GM12878 (cell line): Measurements from ENCODE around the gene UVSSA. TPM values are rescaled to one million over a fixed set of nuclear protein-coding genes. Genes with fewer than 3 reads are reported as not detected.

ENCODE experiments used
- ATAC-seq: fragments of 200-7000 bp; cut with Tn5 transposase; 3 replicates; pipeline ENCODE4 v1.9.1; 2020; ENCODE audit warnings: mild to moderate bottlenecking, moderate library complexity
- BruUV-seq: library from RNA; stranded (reverse); fragments of 400-500 nt; replicated peaks from 2 replicates; lab custom pipeline; 2021; lab: Mats Ljungman, UMichigan
- CTCF ChIA-PET: fragments of 300-600 bp; sonication (Branson Sonifier 250); formaldehyde crosslinking; extraction: SDS; loops from one replicate; lab custom pipeline; 2021; ENCODE audit warnings: inconsistent platforms; lab: Yijun Ruan, JAX
- POLR2A ChIA-PET: fragments of 350-600 bp; formaldehyde crosslinking; extraction: SDS; loops from one replicate; lab custom pipeline; 2021; ENCODE audit warnings: inconsistent platforms; lab: Charles Lee
- RAD21 ChIA-PET: fragments of 300-600 bp; sonication (Branson Sonifier 250); formaldehyde crosslinking; loops from one replicate; lab custom pipeline; 2023; ENCODE audit warnings: antibody characterized with exemption; ENCODE audit not compliant: unreplicated experiment; lab: Charles Lee
- SMC1A ChIA-PET: fragments of 300-600 bp; sonication (Branson Sonifier 250); formaldehyde crosslinking; loops from one replicate; lab custom pipeline; 2023; ENCODE audit not compliant: unreplicated experiment, uncharacterized antibody; lab: Charles Lee
- DNase-seq: peaks from one replicate; pipeline ENCODE4 v3.0.0-alpha.2; 2011; ENCODE audit warnings: low read depth, low spot score
- FAIRE-seq: peaks from 3 replicates; lab custom pipeline; 2011; peaks lifted over from hg19 to GRCh38; lab: Jason Lieb, UNC
- H2AFZ ChIP-seq: 2 replicates; pipeline ENCODE4 v1.6.0; 2011; ENCODE audit warnings: low read depth, low read length, control low read depth; ENCODE audit not compliant: control insufficient read depth
- H3K27ac ChIP-seq: 2 replicates; pipeline ENCODE4 v1.5.1; 2011; ENCODE audit warnings: control low read depth; ENCODE audit not compliant: control insufficient read depth, insufficient read depth
- H3K27me3 ChIP-seq, 2 experiments: replicated peaks in 1 of 2; 2 replicates each; pipeline versions ENCODE4 v1.6.0 to v1.6.1; 2011; ENCODE audit warnings: low read length in 1 of 2; ENCODE audit not compliant: control insufficient read depth in 2 of 2, insufficient read depth in 2 of 2
- H3K36me3 ChIP-seq, 2 experiments: 2 replicates each; pipeline ENCODE4 v1.5.1; 2011; ENCODE audit warnings: low read length in 1 of 2; ENCODE audit not compliant: control insufficient read depth in 2 of 2, insufficient read depth in 2 of 2
- H3K4me1 ChIP-seq: 2 replicates; pipeline ENCODE4 v1.6.1; 2011; ENCODE audit warnings: mild to moderate bottlenecking, low read length, moderate library complexity, mixed read lengths; ENCODE audit not compliant: control insufficient read depth, insufficient read depth
- H3K4me2 ChIP-seq: 2 replicates; pipeline ENCODE4 v1.6.0; 2011; ENCODE audit warnings: control low read depth; ENCODE audit not compliant: control insufficient read depth, insufficient read depth
- H3K4me3 ChIP-seq: fragments of 200-600 bp; sonication (generic); 2 replicates; pipeline ENCODE4 v1.5.1; 2016
- H3K79me2 ChIP-seq: 2 replicates; pipeline ENCODE4 v1.6.0; 2011; ENCODE audit warnings: low read length; ENCODE audit not compliant: control insufficient read depth, insufficient read depth
- H3K9ac ChIP-seq: 2 replicates; pipeline ENCODE4 v1.8.0; 2011; ENCODE audit warnings: low read length, control low read depth, mixed read lengths; ENCODE audit not compliant: control insufficient read depth, insufficient read depth
- H3K9me3 ChIP-seq: replicated peaks from 3 replicates; pipeline ENCODE4 v1.5.1; 2011; ENCODE audit warnings: mild to moderate bottlenecking, low read length; ENCODE audit not compliant: control insufficient read depth, insufficient read depth
- H4K20me1 ChIP-seq: 2 replicates; pipeline ENCODE4 v1.6.0; 2011; ENCODE audit not compliant: control insufficient read depth, insufficient read depth
- BACH1 ChIP-seq: fragments of 450-650 bp; IDR thresholded peaks from 2 replicates; pipeline ENCODE4 v1.6.1; 2017; ENCODE audit warnings: mild to moderate bottlenecking, borderline replicate concordance
- CHD1 ChIP-seq: IDR thresholded peaks from 2 replicates; pipeline ENCODE4 v1.6.1; 2012; ENCODE audit warnings: low read depth, low read length, improper control_type of control experiment
- CTCF ChIP-seq, 3 experiments: IDR thresholded peaks in 2 of 3; conservative IDR thresholded peaks in 1 of 3; 2 replicates each; pipeline ENCODE4 v1.5.1; 2011; ENCODE audit warnings: low read depth in 3 of 3, low read length in 3 of 3, mild to moderate bottlenecking in 3 of 3, control low read depth in 2 of 3, moderate library complexity in 2 of 3, inconsistent platforms in 1 of 3, mixed read lengths in 1 of 3; ENCODE audit not compliant: control insufficient read depth in 2 of 3, insufficient read depth in 1 of 3; ENCODE audit errors: extremely low read depth in 1 of 3
- ELK1 ChIP-seq: IDR thresholded peaks from 2 replicates; pipeline ENCODE4 v1.6.1; 2012; ENCODE audit warnings: low read depth, low read length, improper control_type of control experiment
- ETV6 ChIP-seq, 2 experiments: fragments of 450-650 bp in 1 of 2; IDR thresholded peaks in 1 of 2; conservative IDR thresholded peaks in 1 of 2; 2 replicates each; pipeline ENCODE4 v1.6.1; 2014; ENCODE audit warnings: antibody characterized with exemption in 1 of 2, borderline replicate concordance in 1 of 2, low read depth in 1 of 2, mild to moderate bottlenecking in 1 of 2, moderate library complexity in 1 of 2
- FOS ChIP-seq: IDR thresholded peaks from 3 replicates; pipeline ENCODE4 v1.6.1; 2011; ENCODE audit warnings: borderline replicate concordance; ENCODE audit not compliant: insufficient read length; ENCODE audit errors: extremely low read depth
- HCFC1 ChIP-seq: fragments of 150-350 bp; IDR thresholded peaks from 2 replicates; pipeline ENCODE4 v1.6.1; 2014; ENCODE audit warnings: low read length
- IRF4 ChIP-seq: IDR thresholded peaks from 2 replicates; pipeline ENCODE4 v1.6.1; 2011; ENCODE audit warnings: low read depth, low read length
- KAT2A ChIP-seq: conservative IDR thresholded peaks from 2 replicates; pipeline ENCODE4 v1.6.1; 2011; ENCODE audit warnings: low read depth, low read length; ENCODE audit not compliant: control insufficient read depth
- MLLT1 ChIP-seq: fragments of 450-650 bp; IDR thresholded peaks from 2 replicates; pipeline ENCODE4 v1.6.1; 2016; ENCODE audit warnings: mild to moderate bottlenecking
- NR2F1 ChIP-seq: fragments of 450-650 bp; conservative IDR thresholded peaks from 2 replicates; pipeline ENCODE4 v1.6.1; 2017; ENCODE audit warnings: mild to moderate bottlenecking
- POLR2AphosphoS5 ChIP-seq: IDR thresholded peaks from 2 replicates; pipeline ENCODE4 v1.6.1; 2011; ENCODE audit warnings: mild to moderate bottlenecking, low read length, inconsistent platforms
- RFX5 ChIP-seq: IDR thresholded peaks from 2 replicates; pipeline ENCODE4 v1.6.1; 2011; ENCODE audit warnings: low read depth, low read length, improper control_type of control experiment
- SMAD1 ChIP-seq: fragments of 450-650 bp; IDR thresholded peaks from 2 replicates; pipeline ENCODE4 v1.6.1; 2018; ENCODE audit warnings: mild to moderate bottlenecking, low read depth; ENCODE audit not compliant: partially characterized antibody
- SMAD5 ChIP-seq: IDR thresholded peaks from 2 replicates; pipeline ENCODE4 v1.6.1; 2016; ENCODE audit warnings: antibody characterized with exemption, low read depth
- TAF1 ChIP-seq: IDR thresholded peaks from 2 replicates; pipeline ENCODE4 v1.6.1; 2011; ENCODE audit warnings: mild to moderate bottlenecking, low read depth, low read length, borderline replicate concordance
- USF1 ChIP-seq: IDR thresholded peaks from 2 replicates; pipeline ENCODE4 v1.6.1; 2011; ENCODE audit warnings: borderline replicate concordance, low read depth, mild to moderate bottlenecking, moderate library complexity, mixed read lengths, low read length; ENCODE audit not compliant: insufficient read depth; ENCODE audit errors: extremely low read length
- ZNF207 ChIP-seq: fragments of 450-650 bp; IDR thresholded peaks from 2 replicates; pipeline ENCODE4 v1.6.1; 2014; ENCODE audit warnings: antibody characterized with exemption, mild to moderate bottlenecking, borderline replicate concordance
- ZZZ3 ChIP-seq: IDR thresholded peaks from 2 replicates; pipeline ENCODE4 v1.6.1; 2011; ENCODE audit warnings: low read depth; ENCODE audit not compliant: control insufficient read depth, insufficient read length
- WGBS: methylation state at CpG from one replicate; pipeline ENCODE4 v1.1.6; 2016; ENCODE audit warnings: low lambda C conversion rate; ENCODE audit not compliant: insufficient replicate concordance, insufficient coverage; ENCODE audit errors: missing lambda C conversion rate; 5-methylcytosine and 5-hydroxymethylcytosine counted together
- in situ Hi-C: fragments of 300-500 bp; cut with MboI; formaldehyde crosslinking; loops from 9 replicates; pipeline ENCODE4 v1.14.3; 2018; ENCODE audit warnings: mixed read lengths
- intact Hi-C: fragments of 100-400 bp; cut with micrococcal nuclease; formaldehyde crosslinking; loops from one replicate; pipeline ENCODE4 v1.14.2; 2022; ENCODE audit not compliant: unreplicated experiment
- polyA plus RNA-seq, 11 experiments: library from polyadenylated mRNA; depleted of rRNA in 4 of 11; unstranded in 6 of 11; stranded (reverse) in 5 of 11; fragments of >200 nt; fragmentation: Nextera tagmentation in 4 of 11; fragmentation: Illumina TruSeq in 1 of 11; extraction: Ambion mirVana in 4 of 11; extraction: Trizol in 1 of 11; gene quantifications; 1 replicate in 1 of 11; 2 replicates in 10 of 11; pipeline versions ENCODE4 v1.2.1 to v1.2.3, GENCODE V29; 2011 to 2016; ENCODE audit warnings: inconsistent platforms in 2 of 11, missing spikeins in 2 of 11, low read depth in 1 of 11
- total RNA-seq, 4 experiments: library from RNA; depleted of rRNA in 3 of 4; stranded (reverse); fragments of >200 nt in 3 of 4; fragmentation: Illumina TruSeq in 1 of 4; extraction: Trizol in 1 of 4; gene quantifications; 2 replicates each; pipeline versions ENCODE4 v1.2.1 to v1.2.3, GENCODE V29; 2013 to 2021

UVSSA gene
- total and polyA plus RNA-seq, 10 of the 15 experiments (the other 5 are each of a cell fraction or from before 2014, with no cell fraction given), result 0.34 to 16.8 (median 3.6) TPM

GRCh38 chr4:1375051-1375721 is 28.2 kb downstream of the UVSSA start:
- H3K9me3 ChIP-seq, result no peaks in the 10 kb centered on the region
- no peak overlapping the region for H3K9ac ChIP-seq
- no peaks in the 10 kb centered on the region for H3K27me3 ChIP-seq
- H3K27ac ChIP-seq, result no peak overlapping the region
- CTCF ChIA-PET, result no interaction called here
- no peak overlapping the region for H2AFZ ChIP-seq
- no peaks in the 10 kb centered on the region; a peak in 2 of 4 replicates for H3K36me3 ChIP-seq
- ATAC-seq (no peak), DNase-seq (no peak)
- no peak overlapping the region for H3K4me3 ChIP-seq
- no peaks in the 10 kb centered on the region for H3K79me2 ChIP-seq
- BruUV-seq, result no TSS peak
- no peak overlapping the region for H3K4me2 ChIP-seq
- no peaks in the 10 kb centered on the region for H4K20me1 ChIP-seq
- TF ChIP-seq NR2F1 (no peak), CHD1 (no peak), ZNF207 (no peak), MLLT1 (no peak), IRF4 (no peak), BACH1 (no peak), TAF1 (no peak), HCFC1 (no peak), FOS (no peak), ZZZ3 (no peak), CTCF (IDR thresholded peaks at IDR 0.05 in 2 of 3, conservative IDR thresholded peaks at IDR 0.05 in 1 of 3; ENCODE audit: control insufficient read depth in 2 of 3, extremely low read depth in 1 of 3, insufficient read depth in 1 of 3, low read depth in 3 of 3, low read length in 3 of 3) (no peak), RFX5 (no peak), SMAD5 (no peak), SMAD1 (no peak), USF1 (no peak), ELK1 (no peak), ETV6 (conservative IDR thresholded peaks at IDR 0.05 in 1 of 2, IDR thresholded peaks at IDR 0.05 in 1 of 2; ENCODE audit: borderline replicate concordance in 1 of 2, low read depth in 1 of 2) (no peak), POLR2AphosphoS5 (no peak), KAT2A (no peak)
- TF ChIP-seq, all 136 proteins: peak for 0
- ChIA-PET SMC1A (no interaction called here), POLR2A (interaction anchor here (0.5 kb wide), 1 partner anchor 562 kb away, joined by 3 read pairs; no protein-coding TSS in a partner anchor), RAD21 (no interaction called here)
- FAIRE-seq, result no peak
- in situ Hi-C loops (no loop called here), intact Hi-C loops (no loop called here)
- WGBS, result 91% methylated on average over 35 of the region's 36 CpGs
- no peaks in the 10 kb centered on the region for H3K4me1 ChIP-seq
